Measurements from ENCODE around the gene ANKRD36B.
"Not testable (repeated sequence)": the region's sequence is repeated elsewhere in the genome, so short reads cannot be mapped to it uniquely, and the experiment has no call there.

GRCh38 chr2:97548536-97548935, 41.1 kb downstream of the ANKRD36B start:
- TF ChIP-seq EZH2 (IDR thresholded peaks at IDR 0.05; ENCODE audit: borderline replicate concordance, low read depth, low read length, severe bottlenecking); CTCF (IDR thresholded peaks at IDR 0.05; ENCODE audit: borderline replicate concordance, extremely low read depth, low read length, poor library complexity, severe bottlenecking): not testable (repeated sequence)

All from DND-41 (cell line).